HCT116 (cell line): ENCODE results near the gene CHURC1. TPM values are rescaled to one million over a fixed set of nuclear protein-coding genes. Genes with fewer than 3 reads are reported as not detected.

Experiments
- ATAC-seq: fragments of 200-7000 bp; cut with Tn5 transposase; 2 replicates; pipeline ENCODE4 v1.9.1; 2020; ENCODE audit warnings: mild to moderate bottlenecking, moderate library complexity
- BruUV-seq: library from RNA; stranded (reverse); fragments of 400-500 nt; replicated peaks from 2 replicates; lab custom pipeline; 2021; lab: Mats Ljungman, UMichigan
- CTCF ChIA-PET: fragments of 300-600 bp; sonication (Branson Sonifier 250); formaldehyde crosslinking; loops from one replicate; lab custom pipeline; 2021; ENCODE audit warnings: antibody characterized with exemption; lab: Charles Lee
- POLR2A ChIA-PET: fragments of 300-600, 350-600 bp; sonication (Branson Sonifier 250); formaldehyde crosslinking; loops from one replicate; lab custom pipeline; 2021; ENCODE audit warnings: antibody characterized with exemption; lab: Charles Lee
- RAD21 ChIA-PET, 2 experiments: fragments of 300-600 bp; sonication (Branson Sonifier 250); formaldehyde crosslinking; loops; one replicate each; lab custom pipeline; 2023; ENCODE audit warnings: low total read pairs in 2 of 2; ENCODE audit not compliant: uncharacterized antibody in 2 of 2, unreplicated experiment in 2 of 2, low non-redundant PET in 1 of 2; lab: Charles Lee
- DNase-seq: peaks from one replicate; pipeline ENCODE4 v3.0.0-alpha.2; 2010; ENCODE audit warnings: low read depth, low spot score
- H2AFZ ChIP-seq: fragments of 200-600 bp; shearing (Covaris generic), sonication (generic); 2 replicates; pipeline ENCODE4 v1.6.1; 2017; ENCODE audit warnings: low read depth, mixed run types, mixed read lengths, antibody characterized with exemption, low read length; ENCODE audit not compliant: poor library complexity, severe bottlenecking
- H3K27ac ChIP-seq: 2 replicates; pipeline ENCODE4 v1.5.1; 2012; ENCODE audit warnings: low read depth, low read length
- H3K27me3 ChIP-seq: fragments of 200-600 bp; sonication (generic); 2 replicates; pipeline ENCODE4 v1.6.1; 2016; ENCODE audit warnings: mixed run types, low read length, mixed read lengths; ENCODE audit not compliant: insufficient read depth
- H3K36me3 ChIP-seq, 2 experiments: fragments of 200-500 bp in 1 of 2; fragments of 200-600 bp in 1 of 2; sonication (Bioruptor generic) in 1 of 2; sonication (generic) in 1 of 2; 2 replicates each; pipeline versions ENCODE4 v1.5.1 to v1.6.1; 2014 to 2016; ENCODE audit warnings: low read length in 2 of 2, inconsistent platforms in 1 of 2, mixed read lengths in 1 of 2, mixed run types in 1 of 2; ENCODE audit not compliant: insufficient read depth in 2 of 2, control insufficient read depth in 1 of 2
- H3K4me1 ChIP-seq, 2 experiments: fragments of 200-600 bp in 1 of 2; sonication (generic) in 1 of 2; 2 replicates each; pipeline versions ENCODE4 v1.5.1 to v1.6.1; 2012 to 2017; ENCODE audit warnings: low read length in 2 of 2, inconsistent platforms in 1 of 2, mild to moderate bottlenecking in 1 of 2, mixed read lengths in 1 of 2, mixed run types in 1 of 2, moderate library complexity in 1 of 2; ENCODE audit not compliant: insufficient read depth in 2 of 2, control insufficient read depth in 1 of 2
- H3K4me2 ChIP-seq: fragments of 200-600 bp; sonication (generic); 2 replicates; pipeline ENCODE4 v1.6.1; 2017; ENCODE audit warnings: mixed run types, low read length, mixed read lengths
- H3K4me3 ChIP-seq, 2 experiments: fragments of 200-600 bp in 1 of 2; sonication (generic) in 1 of 2; replicated peaks in 1 of 2; 2 replicates each; pipeline ENCODE4 v1.5.1; 2011 to 2016; ENCODE audit warnings: low read length in 2 of 2, control low read depth in 1 of 2, low read depth in 1 of 2, mild to moderate bottlenecking in 1 of 2, mixed read lengths in 1 of 2, mixed run types in 1 of 2
- H3K79me2 ChIP-seq: fragments of 200-600 bp; sonication (generic); 2 replicates; pipeline ENCODE4 v1.6.1; 2017; ENCODE audit warnings: mild to moderate bottlenecking, mixed run types, low read length, moderate library complexity, mixed read lengths; ENCODE audit not compliant: insufficient read depth
- H3K9ac ChIP-seq: fragments of 200-600 bp; sonication (generic); 2 replicates; pipeline ENCODE4 v1.6.1; 2016; ENCODE audit warnings: low read length, mixed read lengths
- H3K9me2 ChIP-seq: fragments of 200-600 bp; sonication (generic), shearing (Covaris generic); 2 replicates; pipeline ENCODE4 v1.6.1; 2017; ENCODE audit warnings: mixed run types, mild to moderate bottlenecking, moderate library complexity; ENCODE audit not compliant: insufficient read depth
- H3K9me3 ChIP-seq, 2 experiments: fragments of 200-500 bp in 1 of 2; fragments of 200-600 bp in 1 of 2; sonication (Bioruptor generic) in 1 of 2; sonication (generic) in 1 of 2; 2 replicates each; pipeline ENCODE4 v1.6.1; 2014 to 2017; ENCODE audit warnings: low read length in 2 of 2, mixed read lengths in 2 of 2, inconsistent platforms in 1 of 2, low read depth in 1 of 2, mild to moderate bottlenecking in 1 of 2, mixed run types in 1 of 2, moderate library complexity in 1 of 2; ENCODE audit not compliant: control insufficient read depth in 1 of 2, insufficient read depth in 1 of 2
- H4K20me1 ChIP-seq: fragments of 200-600 bp; sonication (generic), shearing (Covaris generic); 2 replicates; pipeline ENCODE4 v1.6.1; 2017; ENCODE audit warnings: mixed run types, mild to moderate bottlenecking, moderate library complexity; ENCODE audit not compliant: insufficient read depth
- ATF3 ChIP-seq: IDR thresholded peaks from 2 replicates; pipeline ENCODE4 v1.6.1; 2012
- CBX3 ChIP-seq: IDR thresholded peaks from 2 replicates; pipeline ENCODE4 v1.6.1; 2012; ENCODE audit warnings: low read depth
- CEBPB ChIP-seq: IDR thresholded peaks from 2 replicates; pipeline ENCODE4 v1.6.1; 2012; ENCODE audit warnings: low read depth
- CTCF ChIP-seq, 3 experiments: fragments of 200-600 bp in 1 of 3; sonication (generic) in 1 of 3; IDR thresholded peaks in 2 of 3; conservative IDR thresholded peaks in 1 of 3; 2 replicates each; pipeline ENCODE4 v1.5.1; 2012 to 2017; ENCODE audit warnings: low read depth in 2 of 3, low read length in 2 of 3, antibody characterized with exemption in 1 of 3, borderline replicate concordance in 1 of 3, control low read depth in 1 of 3, mild to moderate bottlenecking in 1 of 3, mixed read lengths in 1 of 3, mixed run types in 1 of 3, moderate library complexity in 1 of 3; ENCODE audit not compliant: insufficient read depth in 1 of 3
- EZH2phosphoT487 ChIP-seq: fragments of 200-600 bp; IDR thresholded peaks from 2 replicates; pipeline ENCODE4 v1.6.1; 2018; ENCODE audit warnings: antibody characterized with exemption, borderline replicate concordance
- FOSL1 ChIP-seq: IDR thresholded peaks from 2 replicates; pipeline ENCODE4 v1.6.1; 2012; ENCODE audit warnings: low read depth
- MAX ChIP-seq: IDR thresholded peaks from 2 replicates; pipeline ENCODE4 v1.6.1; 2012
- POLR2A ChIP-seq: IDR thresholded peaks from 2 replicates; pipeline ENCODE4 v1.7.0; 2011; ENCODE audit warnings: borderline replicate concordance; ENCODE audit not compliant: insufficient read depth, insufficient read length; ENCODE audit errors: extremely low read depth
- POLR2AphosphoS5 ChIP-seq: IDR thresholded peaks from 2 replicates; pipeline ENCODE4 v1.6.1; 2011; ENCODE audit warnings: mild to moderate bottlenecking, low read depth, low read length, moderate library complexity
- SRF ChIP-seq: IDR thresholded peaks from 2 replicates; pipeline ENCODE4 v1.6.1; 2012; ENCODE audit warnings: low read depth
- YY1 ChIP-seq: IDR thresholded peaks from 2 replicates; pipeline ENCODE4 v1.6.1; 2011; ENCODE audit warnings: low read length, low read depth, moderate library complexity, mild to moderate bottlenecking; ENCODE audit not compliant: insufficient replicate concordance; ENCODE audit errors: extremely low read depth
- ZBTB33 ChIP-seq: IDR thresholded peaks from 2 replicates; pipeline ENCODE4 v1.6.1; 2011; ENCODE audit warnings: mild to moderate bottlenecking, low read length, moderate library complexity; ENCODE audit not compliant: insufficient replicate concordance; ENCODE audit errors: extremely low read depth
- ZFX ChIP-seq: fragments of 450-650 bp; IDR thresholded peaks from 2 replicates; pipeline ENCODE4 v1.6.1; 2017
- intact Hi-C: fragments of 100-400 bp; cut with micrococcal nuclease; formaldehyde crosslinking; loops from 2 replicates; pipeline ENCODE4 v1.10.0; 2022
- total RNA-seq: library from RNA; stranded (reverse); gene quantifications from one replicate; pipeline ENCODE4 v1.2.1, GENCODE V29; 2021; ENCODE audit not compliant: unreplicated experiment

Gene CHURC1
- total RNA-seq, 1 experiment from 2014 or later = 47.5 TPM

- H3K4me3 ChIP-seq = no peak overlapping the region
- H3K36me3 ChIP-seq = no peaks in the 10 kb centered on the region
- no peaks in the 10 kb centered on the region for H3K9me2 ChIP-seq
- no peak overlapping the region for H2AFZ ChIP-seq
- no peak overlapping the region for H3K4me2 ChIP-seq
- BruUV-seq = no TSS peak
- POLR2A ChIA-PET = no interaction called here
- no peak overlapping the region for H3K27ac ChIP-seq
- ATAC-seq = no peak
- TF ChIP-seq CBX3 (no peak), EZH2phosphoT487 (no peak)
- TF ChIP-seq, all 23 proteins: peak for 0
- ChIA-PET CTCF (no interaction called here), RAD21 (no interaction called here)
- no peaks in the 10 kb centered on the region for H3K79me2 ChIP-seq
- H3K9ac ChIP-seq = no peak overlapping the region
- no peaks in the 10 kb centered on the region for H3K27me3 ChIP-seq
- DNase-seq = no peak
- no peaks in the 10 kb centered on the region for H4K20me1 ChIP-seq
- H3K4me1 ChIP-seq = no peaks in the 10 kb centered on the region
- intact Hi-C loops = no loop called here
- no peaks in the 10 kb centered on the region for H3K9me3 ChIP-seq
Measured at GRCh38 chr14:64873506-64874219, 40.6 kb upstream of the CHURC1 start.

- RAD21 ChIA-PET = no interaction called here
- intact Hi-C loops = no loop called here
- peaks cover 2 to 8% of the 10 kb centered on the region in 2 experiments; a peak in 2 of 4 replicates for H3K4me1 ChIP-seq
- no peaks in the 10 kb centered on the region for H3K27me3 ChIP-seq
- no peaks in the 10 kb centered on the region for H3K9me3 ChIP-seq
- CTCF ChIA-PET = no interaction called here
- H3K4me3 ChIP-seq = no peak overlapping the region
- no peaks in the 10 kb centered on the region for H4K20me1 ChIP-seq
- H3K9ac ChIP-seq = no peak overlapping the region
- no peak overlapping the region for H2AFZ ChIP-seq
- no peaks in the 10 kb centered on the region for H3K79me2 ChIP-seq
- H3K36me3 ChIP-seq = no peaks in the 10 kb centered on the region
- TF ChIP-seq EZH2phosphoT487 (no peak), ZFX (no peak), CBX3 (no peak), POLR2A (no peak), MAX (no peak), ATF3 (no peak), POLR2AphosphoS5 (no peak), SRF (no peak), CEBPB (no peak), FOSL1 (no peak), YY1 (no peak), ZBTB33 (no peak), CTCF (IDR thresholded peaks at IDR 0.05 in 2 of 3, conservative IDR thresholded peaks at IDR 0.05 in 1 of 3; ENCODE audit: borderline replicate concordance in 1 of 3, insufficient read depth in 1 of 3, low read depth in 2 of 3, low read length in 2 of 3) (no peak)
- TF ChIP-seq, all 23 proteins: peak for 0
- DNase-seq (no peak), ATAC-seq (no peak)
- POLR2A ChIA-PET = no interaction called here
- Histone ChIP-seq H3K4me2 (no peak overlapping the region), H3K27ac (no peak overlapping the region), H3K9me2 (no peaks in the 10 kb centered on the region)
- BruUV-seq = no TSS peak
Measured at GRCh38 chr14:64875350-64875749, 38.9 kb upstream of the CHURC1 start.
